Measurements from ENCODE around the gene OVOL1.

The OVOL1 gene

GRCh38 chr11:65770951-65771567 is 15.8 kb upstream of the OVOL1 start:
- Mint-ChIP-seq H3K4me1 (peaks cover 3% of the 10 kb centered on the region), H3K4me3 (no peak overlapping the region), H3K27me3 (peaks cover 5% of the 10 kb centered on the region), H3K36me3 (no peaks in the 10 kb centered on the region), H3K27ac (no peak overlapping the region), H3K9me3 (no peaks in the 10 kb centered on the region)
- CTCF ChIA-PET: interaction anchor here (0.6 to 3.2 kb wide), 19 partner anchors 9 to 492 kb away, joined by 3 to 29 read pairs (median 3); partner anchors contain the start of genes AP5B1, FIBP and KAT5
- no peak for DNase-seq

- Mint-ChIP-seq H3K4me1 (peaks cover 3% of the 10 kb centered on the region), H3K4me3 (no peak overlapping the region), H3K9me3 (no peaks in the 10 kb centered on the region), H3K27ac (no peak overlapping the region), H3K27me3 (peaks cover 5% of the 10 kb centered on the region), H3K36me3 (peaks cover under 1% of the 10 kb centered on the region)
- DNase-seq: no peak
- CTCF ChIA-PET: interaction anchor here (0.7 to 3.2 kb wide), 6 partner anchors 8 to 60 kb away, joined by 3 to 29 read pairs (median 4); partner anchors contain the start of genes AP5B1 and KAT5
Measured at GRCh38 chr11:65771589-65772112, 15.2 kb upstream of the OVOL1 start.

GRCh38 chr11:65773784-65774411 is 13.0 kb upstream of the OVOL1 start:
- Mint-ChIP-seq H3K27ac (no peak overlapping the region), H3K4me1 (peaks cover 3% of the 10 kb centered on the region), H3K36me3 (peaks cover 8% of the 10 kb centered on the region), H3K27me3 (no peaks in the 10 kb centered on the region), H3K9me3 (no peaks in the 10 kb centered on the region), H3K4me3 (no peak overlapping the region)
- CTCF ChIA-PET: interaction anchor here (1.3 to 9.6 kb wide), 6 partner anchors 11 to 214 kb away, joined by 3 to 128 read pairs (median 5); partner anchors contain the start of gene KAT5
- DNase-seq: no peak

GRCh38 chr11:65774525-65775306 is 12.1 kb upstream of the OVOL1 start:
- H3K4me1 Mint-ChIP-seq: peaks cover 6% of the 10 kb centered on the region
- H3K4me3 Mint-ChIP-seq: no peak overlapping the region

GRCh38 chr11:65776196-65776595 is 10.7 kb upstream of the OVOL1 start:
- Mint-ChIP-seq H3K9me3 (no peaks in the 10 kb centered on the region), H3K27ac (no peak overlapping the region), H3K4me1 (peaks cover 6% of the 10 kb centered on the region), H3K27me3 (no peaks in the 10 kb centered on the region), H3K36me3 (peaks cover 13% of the 10 kb centered on the region), H3K4me3 (no peak overlapping the region)
- no peak for DNase-seq
- CTCF ChIA-PET: interaction anchor here (1.0 to 9.6 kb wide), 7 partner anchors 11 to 217 kb away, joined by 3 to 128 read pairs (median 3); partner anchors contain the start of gene KAT5

More at GRCh38 chr11:65774525-65775306, 12.1 kb upstream of the OVOL1 start:
- H3K27ac Mint-ChIP-seq: no peak overlapping the region
- DNase-seq: no peak
- H3K27me3 Mint-ChIP-seq: no peaks in the 10 kb centered on the region
- CTCF ChIA-PET: interaction anchor here (0.7 to 9.6 kb wide), 4 partner anchors 10 to 63 kb away, joined by 4 to 128 read pairs (median 6); partner anchors contain the start of gene KAT5
- H3K36me3 Mint-ChIP-seq: peaks cover 11% of the 10 kb centered on the region
- H3K9me3 Mint-ChIP-seq: no peaks in the 10 kb centered on the region

- CTCF ChIA-PET: interaction anchor here (1.0 to 9.6 kb wide), 8 partner anchors 12 to 246 kb away, joined by 3 to 128 read pairs (median 3); partner anchors contain the start of gene KAT5
- H3K9me3 Mint-ChIP-seq: no peaks in the 10 kb centered on the region
- H3K27ac Mint-ChIP-seq: no peak overlapping the region
- H3K4me3 Mint-ChIP-seq: no peak overlapping the region
- DNase-seq: no peak
- peaks cover 6% of the 10 kb centered on the region for H3K4me1 Mint-ChIP-seq
- H3K36me3 Mint-ChIP-seq: peaks cover 13% of the 10 kb centered on the region
- H3K27me3 Mint-ChIP-seq: peaks cover 2% of the 10 kb centered on the region
Measured at GRCh38 chr11:65776710-65777141, 10.1 kb upstream of the OVOL1 start.

GRCh38 chr11:65777241-65777640 is 9.6 kb upstream of the OVOL1 start:
- peaks cover 13% of the 10 kb centered on the region for H3K36me3 Mint-ChIP-seq
- peaks cover 6% of the 10 kb centered on the region for H3K4me1 Mint-ChIP-seq
- H3K27me3 Mint-ChIP-seq: peaks cover 7% of the 10 kb centered on the region
- no peaks in the 10 kb centered on the region for H3K9me3 Mint-ChIP-seq
- no peak for DNase-seq
- CTCF ChIA-PET: interaction anchor here (1.0 to 9.6 kb wide), 5 partner anchors 41 to 245 kb away, joined by 3 to 128 read pairs (median 3); partner anchors contain the start of gene KAT5
- no peak overlapping the region for H3K4me3 Mint-ChIP-seq
- H3K27ac Mint-ChIP-seq: no peak overlapping the region

- H3K36me3 Mint-ChIP-seq: peaks cover 13% of the 10 kb centered on the region
- CTCF ChIA-PET: interaction anchor here (1.2 to 9.6 kb wide), 4 partner anchors 12 to 245 kb away, joined by 3 to 128 read pairs (median 21); partner anchors contain the start of gene KAT5
- no peak overlapping the region for H3K4me3 Mint-ChIP-seq
- no peak for DNase-seq
- H3K27me3 Mint-ChIP-seq: peaks cover 14% of the 10 kb centered on the region
- H3K9me3 Mint-ChIP-seq: no peaks in the 10 kb centered on the region
- no peak overlapping the region for H3K27ac Mint-ChIP-seq
- H3K4me1 Mint-ChIP-seq: peaks cover 8% of the 10 kb centered on the region
Measured at GRCh38 chr11:65777821-65778361, 9.0 kb upstream of the OVOL1 start.

GRCh38 chr11:65778431-65778900 is 8.4 kb upstream of the OVOL1 start:
- no peak overlapping the region for H3K27ac Mint-ChIP-seq
- DNase-seq: no peak
- CTCF ChIA-PET: interaction anchor here (1.7 to 9.6 kb wide), 12 partner anchors 8 to 244 kb away, joined by 5 to 128 read pairs (median 15); partner anchors contain the start of genes KAT5 and SNX32
- H3K9me3 Mint-ChIP-seq: no peaks in the 10 kb centered on the region
- H3K36me3 Mint-ChIP-seq: peaks cover 13% of the 10 kb centered on the region
- H3K4me3 Mint-ChIP-seq: peak overlapping the region; percentile 67
- peaks cover 20% of the 10 kb centered on the region for H3K27me3 Mint-ChIP-seq
- H3K4me1 Mint-ChIP-seq: peaks cover 12% of the 10 kb centered on the region

- peak overlapping the region; percentile 11 for H3K27ac Mint-ChIP-seq
- no peak for DNase-seq
- peak overlapping the region; percentile 89 for H3K4me3 Mint-ChIP-seq
- peaks cover 26% of the 10 kb centered on the region for H3K27me3 Mint-ChIP-seq
- peaks cover 14% of the 10 kb centered on the region for H3K4me1 Mint-ChIP-seq
- no peaks in the 10 kb centered on the region for H3K9me3 Mint-ChIP-seq
- H3K36me3 Mint-ChIP-seq: peaks cover 13% of the 10 kb centered on the region
- CTCF ChIA-PET: interaction anchor here (0.5 to 9.6 kb wide), 37 partner anchors 8 to 385 kb away, joined by 3 to 128 read pairs (median 5); partner anchors contain the start of genes CCDC85B, FIBP, KAT5 and RELA
Measured at GRCh38 chr11:65778901-65779668, 7.8 kb upstream of the OVOL1 start.

GRCh38 chr11:65779669-65779918 is 7.3 kb upstream of the OVOL1 start:
- Mint-ChIP-seq H3K4me3 (peak overlapping the region; percentile 89), H3K4me1 (peaks cover 18% of the 10 kb centered on the region), H3K9me3 (no peaks in the 10 kb centered on the region), H3K27me3 (peaks cover 31% of the 10 kb centered on the region), H3K27ac (no peak overlapping the region), H3K36me3 (peaks cover 13% of the 10 kb centered on the region)
- DNase-seq: no peak
- CTCF ChIA-PET: interaction anchor here (0.5 to 9.6 kb wide), 37 partner anchors 9 to 384 kb away, joined by 3 to 128 read pairs (median 5); partner anchors contain the start of genes CCDC85B, FIBP, KAT5 and RELA

GRCh38 chr11:65779919-65780769 is 6.7 kb upstream of the OVOL1 start:
- Mint-ChIP-seq H3K9me3 (no peaks in the 10 kb centered on the region), H3K27ac (peak overlapping the region; percentile 85), H3K27me3 (peaks cover 36% of the 10 kb centered on the region), H3K4me3 (peak overlapping the region; percentile 89), H3K36me3 (peaks cover 13% of the 10 kb centered on the region), H3K4me1 (peaks cover 22% of the 10 kb centered on the region)
- peak; percentile 90 for DNase-seq
- CTCF ChIA-PET: interaction anchor here (0.5 to 9.6 kb wide), 39 partner anchors 9 to 384 kb away, joined by 3 to 128 read pairs (median 5); partner anchors contain the start of genes CCDC85B, FIBP, KAT5 and RELA
